GM18511 (cell line): Measurements from ENCODE around the gene ST6GALNAC3.
"Not testable (repeated sequence)": the region's sequence is repeated elsewhere in the genome, so short reads cannot be mapped to it uniquely, and the experiment has no call there.

Experiments
- ATAC-seq: cut with Tn5 transposase; IDR thresholded peaks from one replicate; pipeline ENCODE4 v1.9.1; 2021; ENCODE audit warnings: mild to moderate bottlenecking, moderate library complexity; ENCODE audit not compliant: unreplicated experiment

ST6GALNAC3 gene

DNA sequence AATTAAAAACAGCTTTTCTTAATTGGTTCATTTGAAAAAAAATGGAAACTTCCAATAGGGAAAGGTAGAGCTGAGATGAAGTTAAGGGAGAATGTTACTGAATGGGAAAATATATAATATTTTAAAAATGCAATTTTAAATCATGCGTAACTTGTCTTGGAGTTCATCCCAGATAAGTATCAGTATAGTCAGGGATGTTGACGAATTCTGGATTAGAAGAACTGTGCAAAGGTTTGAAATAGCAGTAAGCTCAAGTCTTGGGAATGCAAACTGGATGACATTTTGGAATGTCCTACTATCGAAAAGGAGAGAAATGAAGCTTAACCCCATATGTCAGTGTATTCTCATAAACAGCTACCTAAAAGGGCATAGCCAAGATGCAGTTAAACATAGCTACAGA is 4.0 kb upstream of the ST6GALNAC3 start:
- no peak for ATAC-seq

DNA sequence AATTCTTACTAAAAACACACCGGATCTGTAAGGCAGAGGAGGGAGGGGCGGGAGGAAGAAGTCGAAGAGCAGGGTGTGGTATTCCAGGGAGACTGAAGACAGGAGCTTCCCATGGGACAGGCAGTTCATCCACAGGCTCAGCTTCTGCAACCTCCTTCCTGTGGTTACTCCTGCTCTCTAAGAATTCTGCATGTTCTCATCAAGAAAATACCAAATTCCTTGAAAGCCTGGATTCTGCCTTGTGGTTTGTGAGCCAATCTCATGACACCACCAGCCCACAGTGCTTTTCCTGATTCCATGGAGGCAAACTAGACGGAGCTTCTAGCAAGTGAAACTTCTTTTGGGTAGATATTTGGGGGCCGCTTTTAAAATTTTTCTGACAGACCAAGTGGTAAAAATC is 1.1 kb upstream of the ST6GALNAC3 start:
- no peak for ATAC-seq

GRCh38 chr1:76075188-76075489 is 593 bp downstream of the ST6GALNAC3 start:
- ATAC-seq = no peak

- ATAC-seq = peak; percentile 60
These were observed 1.3 kb downstream of the ST6GALNAC3 start for GRCh38 chr1:76075877-76076276.

DNA sequence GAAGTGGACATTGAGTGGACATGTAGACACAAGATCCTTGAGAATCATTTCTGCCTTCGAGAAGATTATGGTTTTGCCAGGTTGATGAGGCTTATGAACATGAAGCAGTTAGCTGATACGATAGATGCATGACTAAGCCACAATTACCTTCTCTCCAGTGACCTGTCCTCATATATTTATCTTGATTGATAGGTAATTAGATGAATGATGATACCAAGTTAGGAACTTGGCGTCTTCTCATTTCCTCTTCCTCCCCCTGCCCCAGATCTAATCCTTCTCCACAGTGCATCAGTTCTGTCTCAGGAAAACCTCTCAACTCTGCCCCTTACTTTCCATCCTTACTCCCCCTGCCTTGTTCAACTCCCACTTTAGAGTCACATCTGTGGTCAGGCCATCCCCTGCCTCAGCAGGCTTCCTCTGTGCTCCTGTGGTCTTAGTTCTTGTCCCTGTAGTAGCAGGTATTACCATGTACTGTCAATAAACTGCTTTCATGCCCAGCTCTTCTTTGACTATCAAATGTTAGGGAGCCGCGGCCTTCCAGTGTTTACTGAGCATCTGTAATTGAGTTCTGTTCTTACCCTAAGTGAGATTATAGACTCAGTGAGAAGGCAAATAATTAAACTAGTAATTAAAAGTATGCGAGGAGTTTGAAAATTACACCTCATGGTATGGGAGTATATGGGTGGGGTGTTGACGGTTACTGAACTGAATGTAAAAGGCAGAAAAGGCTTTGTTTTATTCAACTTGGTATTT is 5.1 kb downstream of the ST6GALNAC3 start:
- no peak for ATAC-seq

- no peak for ATAC-seq
These were observed 6.1 kb downstream of the ST6GALNAC3 start for GRCh38 chr1:76080552-76081079.

GRCh38 chr1:76082062-76082461 is 7.5 kb downstream of the ST6GALNAC3 start:
- no peak for ATAC-seq

DNA sequence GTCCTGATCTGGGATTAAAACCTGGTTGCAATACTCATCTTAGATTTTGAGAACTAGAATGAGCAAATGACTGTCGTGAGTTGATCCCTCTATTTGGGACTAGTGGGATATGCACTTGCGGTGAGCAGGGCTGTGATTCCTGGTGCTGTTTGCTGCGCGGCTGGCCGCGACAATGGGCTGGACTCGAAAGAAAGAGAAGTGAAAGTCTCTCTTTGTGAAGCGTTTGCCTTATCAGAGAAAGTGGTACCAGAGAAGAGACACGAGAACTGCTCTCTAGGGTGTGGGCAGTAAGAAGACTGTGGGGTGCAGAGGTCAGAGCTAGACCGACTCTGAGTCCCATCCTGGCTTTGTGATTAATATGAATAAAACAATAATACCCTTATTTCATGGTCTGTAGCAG is 8.6 kb downstream of the ST6GALNAC3 start:
- ATAC-seq = no peak

DNA sequence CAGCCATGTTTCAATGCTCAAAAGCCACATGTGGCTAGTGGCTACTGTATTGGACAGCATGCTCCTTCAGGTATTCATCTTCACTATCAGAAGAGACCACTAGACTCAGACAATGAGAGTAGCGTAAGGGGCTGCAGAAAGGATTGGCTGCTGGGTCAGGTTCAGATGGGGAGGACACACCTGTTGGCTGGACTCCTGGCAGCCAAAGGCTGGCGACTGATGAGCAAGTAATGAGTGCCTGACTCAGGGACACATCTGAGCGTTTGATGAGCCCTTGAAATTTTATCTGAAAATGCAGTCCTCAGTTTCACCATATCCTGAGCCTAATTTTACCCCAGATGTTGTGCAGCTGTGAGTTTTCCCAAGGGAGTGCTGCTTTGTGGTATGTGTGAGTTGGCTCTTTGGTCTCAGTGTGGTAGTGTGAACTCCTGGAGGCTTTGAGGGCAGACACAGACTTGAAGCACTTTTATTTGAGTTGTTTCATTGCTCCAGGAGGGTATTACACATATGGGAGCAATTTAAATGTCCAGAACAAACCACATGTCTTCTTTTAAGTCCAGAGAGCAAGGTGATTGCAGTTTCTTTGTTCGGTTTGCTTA is 9.6 kb downstream of the ST6GALNAC3 start:
- ATAC-seq = no peak

- ATAC-seq = no peak
These were observed 10.1 kb downstream of the ST6GALNAC3 start for GRCh38 chr1:76084685-76085084.

DNA sequence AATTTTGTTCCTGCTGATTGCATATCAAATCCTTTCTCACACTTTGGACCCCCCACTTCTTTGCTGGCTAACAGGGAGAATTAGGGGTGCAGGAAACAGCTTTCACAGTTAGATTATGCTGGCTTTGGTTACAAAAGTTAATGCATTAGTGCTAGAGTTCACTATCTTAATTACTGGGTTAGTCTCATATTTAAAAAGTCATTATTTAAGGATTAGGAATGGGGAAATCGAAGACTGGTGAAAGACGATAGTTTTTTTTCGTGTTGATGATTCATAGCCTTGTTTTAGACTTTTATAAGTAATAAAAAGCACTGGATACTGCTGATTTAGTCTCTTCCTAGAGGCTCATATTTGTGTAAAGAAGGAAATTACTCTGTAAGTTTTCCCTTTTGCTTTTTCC is 11.6 kb downstream of the ST6GALNAC3 start:
- no peak for ATAC-seq

GRCh38 chr1:76086597-76086996 is 12.1 kb downstream of the ST6GALNAC3 start:
- ATAC-seq = no peak

DNA sequence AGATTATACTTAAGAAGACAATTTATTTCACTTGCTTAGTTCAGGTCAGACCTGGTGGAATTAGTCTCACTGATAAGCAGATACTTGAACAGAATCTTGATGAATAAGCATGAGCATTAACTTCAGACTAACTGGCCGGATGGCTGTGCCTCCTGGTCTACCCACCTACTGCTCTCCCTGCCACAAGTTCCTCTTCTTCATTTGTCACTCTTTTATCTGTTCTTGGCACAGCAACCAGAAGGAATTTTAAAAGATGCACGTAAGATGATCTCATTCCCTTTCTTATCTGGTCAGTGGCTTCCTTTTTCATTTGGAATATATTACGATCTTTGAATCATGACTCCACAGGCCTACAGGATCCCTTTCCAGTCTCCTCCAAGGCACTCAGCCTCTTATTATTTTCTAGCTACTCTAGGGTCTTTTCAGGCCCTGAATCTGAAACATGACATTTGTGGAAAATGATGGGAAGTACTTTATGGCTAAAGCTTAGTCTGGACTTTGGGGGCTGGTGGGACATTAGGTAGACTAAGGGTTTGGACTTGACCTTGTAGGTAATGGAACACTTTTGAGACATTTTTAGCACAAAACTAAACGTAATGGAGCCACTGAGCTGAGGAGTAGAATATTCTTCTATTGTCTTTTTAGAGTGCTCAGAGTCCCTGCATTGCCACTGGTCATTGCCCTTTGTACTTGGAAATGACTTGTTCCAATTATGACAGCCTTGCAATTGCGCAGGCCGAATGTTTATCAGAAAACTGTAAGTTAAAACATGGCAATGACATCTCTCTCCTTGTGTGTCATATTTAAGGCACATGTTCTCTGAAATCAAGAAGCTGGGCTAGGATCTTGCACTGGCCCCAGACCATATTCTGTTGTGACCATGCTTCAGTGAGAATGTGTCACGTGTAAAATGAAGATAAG is 16.0 kb downstream of the ST6GALNAC3 start:
- no peak for ATAC-seq

DNA sequence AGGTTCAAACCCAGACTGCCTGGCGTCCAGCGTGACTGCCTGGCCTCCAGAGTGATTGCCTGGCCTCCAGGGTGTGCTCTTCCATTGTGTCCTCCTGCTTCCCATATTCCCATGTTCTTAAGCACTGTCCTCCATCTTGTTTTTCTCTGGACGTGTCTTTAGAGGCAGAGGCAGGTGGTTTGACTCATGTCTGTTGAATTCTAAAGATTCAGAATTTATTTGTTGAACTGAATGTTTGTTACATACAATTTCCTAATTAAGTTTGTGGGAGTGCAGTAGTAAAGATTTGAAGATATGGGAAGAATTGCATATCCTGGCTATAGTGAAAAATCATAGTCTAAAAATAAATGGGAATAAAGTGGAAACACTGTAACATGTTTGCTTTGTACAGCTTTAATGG is 18.3 kb downstream of the ST6GALNAC3 start:
- ATAC-seq = no peak

DNA sequence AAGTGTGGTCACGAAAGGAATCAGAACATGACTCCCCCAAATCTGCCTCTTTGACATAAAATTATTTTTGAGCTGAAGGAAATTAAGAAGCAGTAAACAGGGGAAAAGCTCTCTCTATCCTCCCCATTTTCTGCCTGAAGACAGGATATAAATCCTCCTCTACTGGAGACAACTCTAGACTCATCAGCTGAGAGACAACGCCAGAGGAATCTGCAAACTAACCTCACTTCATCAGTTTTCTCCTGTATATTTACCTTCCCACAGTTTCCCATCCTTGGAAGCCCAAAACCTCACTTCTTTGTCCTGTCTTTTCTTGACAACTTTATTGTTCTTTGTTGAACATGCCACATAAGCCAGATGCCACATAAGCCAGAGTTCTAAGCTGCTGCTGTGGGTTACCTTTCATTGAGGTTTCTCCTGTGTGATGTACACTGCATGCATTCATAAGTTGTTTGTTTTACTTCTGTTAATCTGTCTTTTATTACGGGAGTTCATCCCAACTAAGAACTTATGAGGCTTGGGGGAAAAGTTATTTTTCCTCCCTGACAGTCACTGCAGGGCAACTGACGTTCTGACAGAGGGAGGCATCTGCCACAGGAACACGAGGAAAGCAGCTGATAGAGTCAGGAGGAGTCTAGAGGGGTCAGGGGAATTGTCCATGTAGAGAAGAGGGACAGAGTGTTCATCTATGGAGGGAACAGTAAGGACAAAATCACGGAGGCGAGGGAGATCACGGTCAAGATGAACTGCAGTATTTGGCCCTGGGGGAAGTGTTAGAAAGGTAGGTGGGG is 19.2 kb downstream of the ST6GALNAC3 start:
- no peak for ATAC-seq

DNA sequence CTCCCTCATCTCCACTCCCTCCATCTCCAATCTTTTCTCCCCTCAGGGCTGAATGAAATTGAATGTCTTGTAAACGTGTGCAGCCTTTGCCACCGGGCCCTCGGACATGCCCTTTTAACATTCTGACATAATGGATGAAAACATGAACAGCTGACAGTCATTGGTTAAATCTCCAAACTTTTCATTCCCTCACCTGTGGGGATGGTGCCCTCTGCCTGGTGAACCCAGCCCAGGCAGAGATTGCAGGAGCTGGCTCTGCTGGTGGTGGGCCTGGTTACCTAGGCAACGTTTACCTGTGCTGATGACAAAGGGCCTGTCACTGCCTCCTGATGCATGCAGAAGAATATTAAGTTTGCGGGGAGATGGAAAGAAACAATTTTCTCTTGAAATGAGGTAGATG is 21.3 kb downstream of the ST6GALNAC3 start:
- ATAC-seq = no peak

- ATAC-seq = not testable (repeated sequence)
These were observed 22.5 kb downstream of the ST6GALNAC3 start for GRCh38 chr1:76097064-76097463.

- ATAC-seq = no peak
These were observed 24.3 kb downstream of the ST6GALNAC3 start for GRCh38 chr1:76098845-76099244.

- no peak for ATAC-seq
These were observed 27.0 kb downstream of the ST6GALNAC3 start for GRCh38 chr1:76101548-76101947.

DNA sequence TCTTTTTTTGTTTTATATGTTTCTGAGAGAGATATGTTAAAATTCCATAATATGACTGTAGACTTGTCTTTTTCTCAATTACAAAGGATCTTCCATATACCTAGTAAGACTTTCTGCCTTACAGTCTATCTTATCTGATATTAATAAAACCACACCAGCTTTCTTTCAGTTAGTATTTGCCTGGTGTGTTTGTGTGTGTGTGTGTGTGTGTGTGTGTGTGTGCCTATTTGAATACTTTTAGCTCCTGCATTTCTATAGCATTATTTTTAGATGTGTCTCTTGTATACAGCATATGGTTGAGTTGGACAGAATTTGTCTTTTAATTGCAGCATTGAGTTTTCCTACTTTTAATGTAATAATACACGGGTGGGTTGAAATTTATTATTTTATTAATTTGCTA is 27.5 kb downstream of the ST6GALNAC3 start:
- ATAC-seq = no peak

- ATAC-seq = no peak
These were observed 28.5 kb downstream of the ST6GALNAC3 start for GRCh38 chr1:76103034-76103433.
